OCI-LY7 (cell line): ENCODE data around the gene LSAMP. TPM values are rescaled to one million over a fixed set of nuclear protein-coding genes. Genes with fewer than 3 reads are reported as not detected.

ENCODE experiments used
- BruUV-seq: library from RNA; stranded (reverse); fragments of 400-500 nt; replicated peaks from 2 replicates; lab custom pipeline; 2021; lab: Mats Ljungman, UMichigan
- CTCF ChIA-PET: fragments of 300-600 bp; sonication (Branson Sonifier 250); formaldehyde crosslinking; loops from one replicate; lab custom pipeline; 2022; ENCODE audit warnings: antibody characterized with exemption; ENCODE audit not compliant: unreplicated experiment; lab: Charles Lee
- POLR2A ChIA-PET: fragments of 300-600 bp; sonication (Branson Sonifier 250); formaldehyde crosslinking; loops from one replicate; lab custom pipeline; 2022; ENCODE audit warnings: antibody characterized with exemption; lab: Charles Lee
- DNase-seq: peaks from one replicate; pipeline ENCODE4 v3.0.0-alpha.2; 2015; ENCODE audit warnings: low spot score
- H2AFZ ChIP-seq: fragments of 200-600 bp; sonication (generic), shearing (Covaris generic); 2 replicates; pipeline ENCODE4 v1.6.1; 2014; ENCODE audit warnings: mild to moderate bottlenecking, antibody characterized with exemption, low read length, moderate library complexity
- H3K27ac ChIP-seq: fragments of 200-600 bp; sonication (generic); 2 replicates; pipeline ENCODE4 v1.5.1; 2014; ENCODE audit warnings: mixed run types, low read depth, mild to moderate bottlenecking, moderate library complexity, low read length, inconsistent platforms; ENCODE audit not compliant: poor library complexity, severe bottlenecking
- H3K36me3 ChIP-seq: fragments of 200-600 bp; sonication (generic); 2 replicates; pipeline ENCODE4 v1.6.1; 2014; ENCODE audit warnings: mild to moderate bottlenecking, antibody characterized with exemption, low read length, moderate library complexity, mixed read lengths; ENCODE audit not compliant: insufficient read depth
- H3K4me1 ChIP-seq: fragments of 200-600 bp; sonication (generic); 2 replicates; pipeline ENCODE4 v1.5.1; 2014; ENCODE audit warnings: mild to moderate bottlenecking, low read length; ENCODE audit not compliant: insufficient read depth, poor library complexity, severe bottlenecking
- H3K4me2 ChIP-seq: fragments of 200-600 bp; sonication (generic); 2 replicates; pipeline ENCODE4 v1.6.1; 2014; ENCODE audit warnings: mild to moderate bottlenecking, low read length
- H3K4me3 ChIP-seq: fragments of 200-600 bp; sonication (generic); 2 replicates; pipeline ENCODE4 v1.5.1; 2014; ENCODE audit warnings: mild to moderate bottlenecking, low read depth, low read length; ENCODE audit not compliant: poor library complexity, severe bottlenecking
- H3K79me2 ChIP-seq: fragments of 200-600 bp; sonication (generic); 2 replicates; pipeline ENCODE4 v1.6.1; 2016; ENCODE audit warnings: low read depth, mild to moderate bottlenecking, low read length, moderate library complexity, mixed read lengths; ENCODE audit not compliant: insufficient read depth
- H3K9me2 ChIP-seq: fragments of 200-600 bp; sonication (generic); 2 replicates; pipeline ENCODE4 v1.6.1; 2016; ENCODE audit warnings: mild to moderate bottlenecking, low read length, mixed read lengths; ENCODE audit not compliant: insufficient read depth
- H3K9me3 ChIP-seq: fragments of 200-600 bp; sonication (generic); 2 replicates; pipeline ENCODE4 v1.6.1; 2014; ENCODE audit warnings: mild to moderate bottlenecking, mixed run types, low read length, mixed read lengths
- H4K20me1 ChIP-seq: fragments of 200-600 bp; sonication (generic); 2 replicates; pipeline ENCODE4 v1.6.1; 2014; ENCODE audit warnings: mild to moderate bottlenecking, antibody characterized with exemption, low read length, moderate library complexity, mixed read lengths; ENCODE audit not compliant: insufficient read depth
- CTCF ChIP-seq: fragments of 200-600 bp; sonication (generic); conservative IDR thresholded peaks from 2 replicates; pipeline ENCODE4 v1.5.1; 2014; ENCODE audit warnings: mild to moderate bottlenecking, antibody characterized with exemption, low read length, moderate library complexity, mixed read lengths
- EZH2phosphoT487 ChIP-seq: fragments of 200-600 bp; sonication (generic); IDR thresholded peaks from 2 replicates; pipeline ENCODE4 v1.6.1; 2018; ENCODE audit warnings: low read depth, borderline replicate concordance, mild to moderate bottlenecking, mixed run types, antibody characterized with exemption, low read length, moderate library complexity, mixed read lengths
- intact Hi-C: fragments of 100-400 bp; cut with micrococcal nuclease; formaldehyde crosslinking; loops from one replicate; pipeline ENCODE4 v1.10.0; 2022; ENCODE audit not compliant: unreplicated experiment
- total RNA-seq, 2 experiments: library from RNA; depleted of rRNA in 1 of 2; stranded (reverse); fragments of >200 nt in 1 of 2; shearing (Covaris generic) in 1 of 2; gene quantifications; 2 replicates each; pipeline ENCODE4 v1.2.3, GENCODE V29; 2014 to 2022

LSAMP gene
- total RNA-seq, 2 experiments from 2014 or later: 1.4 TPM; not detected in 1

GRCh38 chr3:116007000-116007399 lies 438.3 kb downstream of the LSAMP start:
- no peak overlapping the region for H3K4me2 ChIP-seq
- H3K4me3 ChIP-seq: no peak overlapping the region
- H3K36me3 ChIP-seq: no peaks in the 10 kb centered on the region
- no peak overlapping the region for H3K27ac ChIP-seq
- no peaks in the 10 kb centered on the region for H3K9me2 ChIP-seq
- DNase-seq: no peak
- no TSS peak for BruUV-seq
- no peaks in the 10 kb centered on the region for H4K20me1 ChIP-seq
- H3K79me2 ChIP-seq: no peaks in the 10 kb centered on the region
- no peak for TF ChIP-seq CTCF
- no peak for TF ChIP-seq EZH2phosphoT487
- POLR2A ChIA-PET: no interaction called here
- no peak overlapping the region for H2AFZ ChIP-seq
- intact Hi-C loops: no loop called here
- no peaks in the 10 kb centered on the region for H3K4me1 ChIP-seq
- H3K9me3 ChIP-seq: no peaks in the 10 kb centered on the region
- CTCF ChIA-PET: no interaction called here

GRCh38 chr3:116005404-116005803 lies 439.9 kb downstream of the LSAMP start:
- H3K36me3 ChIP-seq: no peaks in the 10 kb centered on the region
- no peak overlapping the region for H2AFZ ChIP-seq
- no peaks in the 10 kb centered on the region for H3K9me3 ChIP-seq
- BruUV-seq: no TSS peak
- TF ChIP-seq EZH2phosphoT487 (no peak), CTCF (no peak)
- no peaks in the 10 kb centered on the region for H4K20me1 ChIP-seq
- CTCF ChIA-PET: no interaction called here
- no peaks in the 10 kb centered on the region for H3K79me2 ChIP-seq
- no peak overlapping the region for H3K4me2 ChIP-seq
- POLR2A ChIA-PET: interaction anchor here (0.6 kb wide), 1 partner anchor 379 kb away, joined by 3 read pairs; no protein-coding TSS in a partner anchor
- no peak overlapping the region for H3K4me3 ChIP-seq
- no peaks in the 10 kb centered on the region for H3K4me1 ChIP-seq
- no peaks in the 10 kb centered on the region for H3K9me2 ChIP-seq
- intact Hi-C loops: no loop called here
- no peak overlapping the region for H3K27ac ChIP-seq
- DNase-seq: no peak

- CTCF ChIA-PET: no interaction called here
Measured at GRCh38 chr3:116002235-116002634, 443.1 kb downstream of the LSAMP start.

More at GRCh38 chr3:116002235-116002634, 443.1 kb downstream of the LSAMP start:
- no peaks in the 10 kb centered on the region for H3K9me2 ChIP-seq
- DNase-seq: no peak
- no peak overlapping the region for H2AFZ ChIP-seq
- H4K20me1 ChIP-seq: no peaks in the 10 kb centered on the region
- no TSS peak for BruUV-seq
- H3K4me3 ChIP-seq: no peak overlapping the region
- POLR2A ChIA-PET: interaction anchor here (0.6 kb wide), 1 partner anchor 178 kb away, joined by 3 read pairs; no protein-coding TSS in a partner anchor
- intact Hi-C loops: no loop called here
- no peaks in the 10 kb centered on the region for H3K4me1 ChIP-seq
- H3K4me2 ChIP-seq: no peak overlapping the region
- no peaks in the 10 kb centered on the region for H3K79me2 ChIP-seq
- H3K27ac ChIP-seq: no peak overlapping the region
- no peak for TF ChIP-seq EZH2phosphoT487
- no peaks in the 10 kb centered on the region for H3K9me3 ChIP-seq
- no peaks in the 10 kb centered on the region for H3K36me3 ChIP-seq
